Activated effector memory CD4-positive, alpha-beta T cell treated with Interleukin-2 at 50 U/mL for 16 hours (primary cell): ENCODE data around the gene SOX11.

Experiments used
- DNase-seq: peaks from one replicate; pipeline ENCODE4 v3.0.0-alpha.2; 2020

The SOX11 gene

DNA sequence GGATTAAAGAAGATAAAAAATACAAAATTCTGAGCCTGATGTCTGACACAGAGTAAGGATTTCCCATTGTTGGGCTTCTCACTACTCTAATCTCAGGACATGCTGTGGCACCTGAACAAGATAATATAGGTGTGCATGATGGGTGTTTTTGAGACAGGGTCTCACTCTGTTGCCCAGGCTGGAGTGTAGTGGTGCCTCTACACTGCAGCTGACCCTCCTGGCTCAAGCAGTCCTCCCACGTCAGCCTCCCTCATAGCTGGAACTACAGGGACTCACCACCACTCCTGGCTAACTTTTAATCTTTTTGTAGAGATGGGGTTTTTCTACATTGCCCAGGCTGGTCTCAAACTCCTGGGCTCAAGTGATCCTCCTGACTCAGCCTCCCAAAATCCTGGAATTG lies 32.9 kb downstream of the SOX11 start:
- no peak for DNase-seq

DNA sequence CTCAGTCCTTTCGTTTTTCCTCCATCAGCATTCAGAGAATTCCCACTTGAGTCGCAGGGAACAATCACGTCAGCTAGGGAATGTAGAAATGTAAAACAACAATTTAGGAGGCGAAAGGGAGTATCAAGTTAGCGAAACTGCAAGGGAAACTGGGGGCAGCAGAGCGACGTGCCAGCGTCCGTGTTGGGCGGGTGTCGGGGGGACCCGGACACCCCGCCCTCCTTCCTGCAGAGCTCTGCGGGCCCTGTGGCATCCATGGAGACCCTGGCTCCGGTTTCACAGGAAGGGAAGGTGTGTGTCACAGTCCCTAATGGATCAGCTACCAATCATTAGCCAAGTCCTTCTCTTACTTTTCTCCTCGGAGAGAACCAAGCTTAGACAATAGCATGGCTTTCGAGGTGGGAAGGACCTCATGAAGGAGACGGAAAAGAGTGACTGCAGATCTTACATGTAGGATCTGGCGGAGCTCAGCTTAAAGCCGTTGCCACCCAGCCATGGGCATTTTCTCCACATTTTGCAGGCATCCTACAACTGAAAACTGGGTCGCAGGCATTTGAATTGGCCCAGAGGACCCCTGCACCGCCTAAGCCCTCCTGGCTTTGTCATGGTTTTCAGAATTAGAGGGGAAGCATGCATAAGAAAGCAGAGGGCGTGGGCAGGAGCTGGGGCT lies 33.7 kb downstream of the SOX11 start:
- no peak for DNase-seq

DNA sequence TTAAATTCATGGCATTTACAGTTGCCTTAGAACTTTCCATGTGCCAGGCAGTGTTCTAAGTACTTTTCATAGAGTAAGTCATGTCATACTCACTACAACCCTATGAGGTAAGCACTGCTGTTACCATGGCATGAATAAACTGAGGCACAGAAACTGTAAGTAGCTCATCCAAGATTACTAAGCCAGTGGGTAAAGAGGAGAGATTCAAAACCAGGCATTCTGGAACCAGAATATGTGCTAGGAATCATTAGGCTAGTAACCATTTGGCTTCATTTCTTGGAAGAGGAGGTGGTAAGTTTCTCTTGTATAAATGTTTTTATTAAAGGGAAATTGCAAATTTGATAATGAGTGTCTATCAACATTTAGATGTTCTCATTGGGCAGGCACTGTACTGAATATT lies 35.1 kb downstream of the SOX11 start:
- DNase-seq = no peak

GRCh38 chr2:5729416-5729815 lies 37.2 kb downstream of the SOX11 start:
- DNase-seq = no peak

GRCh38 chr2:5730386-5730785 lies 38.2 kb downstream of the SOX11 start:
- DNase-seq = no peak

- no peak for DNase-seq
These were observed 42.8 kb downstream of the SOX11 start for GRCh38 chr2:5734859-5735520.

GRCh38 chr2:5735521-5735861 lies 43.3 kb downstream of the SOX11 start:
- no peak for DNase-seq

DNA sequence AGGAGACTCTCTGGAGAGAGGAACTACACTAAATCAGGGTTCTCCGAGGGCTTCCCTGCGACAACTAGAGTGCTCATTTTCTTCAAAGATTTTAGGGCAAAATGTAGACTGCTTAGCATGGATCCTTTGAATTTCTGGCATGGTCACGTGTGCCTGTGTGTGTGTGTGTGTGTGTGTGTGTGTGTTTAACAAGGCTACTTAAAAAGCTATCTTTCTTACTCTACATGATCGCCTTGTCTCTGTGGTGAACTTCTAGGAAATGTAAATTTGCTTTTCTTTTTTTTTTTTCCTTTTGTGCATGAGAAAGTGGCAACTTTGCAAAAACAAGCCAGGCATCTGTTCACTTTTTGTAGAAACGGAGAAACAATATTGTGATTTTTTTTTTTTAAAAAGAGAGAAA lies 43.9 kb downstream of the SOX11 start:
- no peak for DNase-seq

DNA sequence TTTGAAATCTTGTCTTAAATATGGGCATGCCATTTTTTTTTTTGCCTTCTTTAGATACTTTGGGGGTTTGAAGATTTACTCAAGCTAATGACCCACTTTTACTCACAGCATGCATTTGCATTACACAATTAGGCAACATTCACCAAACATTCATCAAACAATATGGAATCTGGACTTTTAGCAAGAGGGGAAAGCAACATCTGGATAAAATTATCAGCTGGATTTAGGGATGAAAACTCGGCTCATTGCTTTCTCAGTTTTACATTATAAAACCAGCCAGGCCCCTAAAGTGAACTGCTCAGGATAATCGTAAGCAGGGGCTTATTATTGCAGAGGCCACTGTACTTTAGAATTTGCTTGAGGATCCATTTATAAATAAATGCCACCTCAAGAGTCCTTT lies 44.7 kb downstream of the SOX11 start:
- no peak for DNase-seq

GRCh38 chr2:5740053-5740452 lies 47.9 kb downstream of the SOX11 start:
- DNase-seq = no peak

DNA sequence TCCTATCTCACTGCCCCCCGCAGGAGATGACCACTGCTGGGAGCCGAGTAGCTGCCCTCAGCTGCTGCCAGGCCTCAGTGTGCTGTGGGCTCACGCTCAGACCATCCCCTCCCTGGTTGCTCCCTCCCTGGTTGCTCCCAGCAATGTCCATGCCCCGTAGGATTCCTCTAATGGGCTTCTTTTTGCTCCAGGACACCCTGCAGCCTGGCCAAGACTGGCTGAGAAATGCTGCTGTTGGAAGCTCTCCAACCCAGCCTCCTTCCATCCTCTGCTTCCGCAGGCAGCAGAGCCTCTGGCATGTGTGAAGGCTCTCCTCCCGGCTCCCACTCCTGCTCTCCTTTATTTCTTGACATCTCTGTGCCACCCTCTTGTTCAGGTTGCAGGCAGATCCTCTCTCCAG lies 48.6 kb downstream of the SOX11 start:
- DNase-seq = no peak

DNA sequence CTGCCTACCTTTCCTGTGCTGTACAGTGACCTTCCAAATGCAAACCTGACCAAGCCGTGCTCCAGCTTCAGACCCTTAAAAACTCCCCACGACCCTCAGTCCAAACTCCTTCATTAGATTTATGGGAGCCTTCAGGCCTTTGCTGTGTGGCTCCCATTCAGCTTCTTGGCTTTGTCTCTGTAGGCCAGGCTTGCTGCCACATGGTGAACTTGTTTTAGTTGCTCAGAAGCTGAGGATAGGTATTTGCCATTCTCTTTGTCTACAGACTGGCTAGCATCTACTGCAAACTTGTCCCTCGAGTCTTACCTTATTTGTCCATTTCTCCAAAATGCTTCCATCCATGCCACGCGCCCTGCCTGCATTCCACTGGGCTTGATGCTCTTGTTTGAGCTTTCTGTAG lies 49.1 kb downstream of the SOX11 start:
- DNase-seq = no peak

DNA sequence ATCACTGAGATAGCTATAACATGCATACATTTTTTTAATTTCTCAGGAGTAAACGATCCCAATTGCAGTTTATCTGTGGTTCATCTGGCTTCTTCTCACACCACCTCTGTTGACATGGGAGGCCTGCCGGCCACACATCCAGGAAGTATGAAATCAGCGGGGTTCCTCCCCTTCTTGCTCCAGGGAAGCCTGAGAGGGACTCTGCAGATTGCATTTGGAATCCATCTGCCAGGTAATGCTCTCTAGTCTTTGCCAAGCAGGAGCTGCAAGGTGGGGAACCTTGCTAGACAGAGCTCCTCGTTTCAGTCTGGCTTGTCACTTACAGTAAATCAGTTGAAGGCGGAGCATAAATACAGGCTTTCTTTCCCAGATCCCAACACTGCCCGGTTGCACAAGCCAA lies 49.9 kb downstream of the SOX11 start:
- no peak for DNase-seq

DNA sequence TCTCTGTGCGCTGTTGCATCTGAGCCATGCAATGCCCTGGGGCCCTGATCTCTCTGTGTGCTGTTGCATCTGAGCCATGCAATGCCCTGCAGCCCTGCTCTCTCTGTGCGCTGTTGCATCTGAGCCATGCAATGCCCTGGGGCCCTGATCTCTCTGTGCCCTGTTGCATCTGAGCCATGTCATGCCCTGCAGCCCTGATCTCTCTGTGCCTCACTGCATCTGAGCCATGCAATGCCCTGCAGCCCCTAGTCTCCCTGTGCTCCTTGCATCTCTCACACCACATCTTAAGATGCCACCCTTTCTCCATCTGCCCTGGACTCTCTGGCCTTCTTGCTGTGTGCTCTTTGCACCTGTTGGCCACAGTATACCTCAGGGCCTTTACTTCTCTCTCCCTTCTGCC lies 56.2 kb downstream of the SOX11 start:
- no peak for DNase-seq

- DNase-seq = no peak
These were observed 56.8 kb downstream of the SOX11 start for GRCh38 chr2:5748946-5749345.

DNA sequence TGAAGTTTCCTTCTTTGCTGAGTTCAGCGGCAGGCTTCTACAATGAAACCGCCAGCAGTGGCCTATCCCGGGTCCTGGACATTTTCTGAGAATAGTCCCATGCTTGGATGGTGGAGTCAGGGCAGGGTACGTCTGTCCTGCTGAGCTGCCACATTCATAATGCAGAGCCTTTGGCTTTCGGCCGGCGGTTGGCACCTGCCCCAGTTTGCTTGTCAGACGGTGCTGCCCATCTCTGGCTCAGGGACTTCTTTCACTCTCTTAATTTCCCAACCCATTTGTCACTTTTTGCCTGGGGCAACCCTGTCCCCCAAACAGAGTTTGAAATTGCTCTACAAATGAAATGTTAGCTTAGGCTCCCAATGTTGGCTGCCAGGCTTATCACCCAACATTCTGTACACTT lies 57.2 kb downstream of the SOX11 start:
- DNase-seq = no peak
